WERI-Rb-1 (cell line): ENCODE data around the gene BCAS3.

Experiments used
- DNase-seq: peaks from one replicate; pipeline ENCODE4 v3.0.0-alpha.2; 2020
- H3K27ac ChIP-seq: fragments of 250-450 bp; sonication (Bioruptor Pico); 2 replicates; pipeline ENCODE4 v1.5.1; 2020; ENCODE audit warnings: mild to moderate bottlenecking, moderate library complexity
- H3K27me3 ChIP-seq: fragments of 250-450 bp; sonication (Bioruptor Pico); 2 replicates; pipeline ENCODE4 v1.5.1; 2021; ENCODE audit warnings: mild to moderate bottlenecking, low read depth, moderate library complexity; ENCODE audit not compliant: insufficient read depth, severe bottlenecking
- H3K36me3 ChIP-seq: fragments of 250-450 bp; sonication (Bioruptor Pico); 2 replicates; pipeline ENCODE4 v1.5.1; 2020; ENCODE audit warnings: mild to moderate bottlenecking, moderate library complexity
- H3K4me3 ChIP-seq: 2 replicates; pipeline ENCODE4 v1.5.1; 2011; ENCODE audit warnings: low read depth, mild to moderate bottlenecking, control low read depth, low read length
- H3K9me3 ChIP-seq: fragments of 250-450 bp; sonication (Bioruptor Pico); 2 replicates; pipeline ENCODE4 v1.5.1; 2021; ENCODE audit warnings: mild to moderate bottlenecking, moderate library complexity; ENCODE audit not compliant: severe bottlenecking
- CTCF ChIP-seq: IDR thresholded peaks from 2 replicates; pipeline ENCODE4 v1.5.1; 2011; ENCODE audit warnings: low read depth, mild to moderate bottlenecking, control low read depth, inconsistent platforms, low read length

Gene BCAS3

GRCh38 chr17:61149106-61149825, 471.6 kb downstream of the BCAS3 start:
- Histone ChIP-seq H3K9me3 (peaks cover 3% of the 10 kb centered on the region), H3K27me3 (no peaks in the 10 kb centered on the region), H3K27ac (no peak overlapping the region), H3K4me3 (no peak overlapping the region), H3K36me3 (no peaks in the 10 kb centered on the region)
- TF ChIP-seq CTCF: no peak
- no peak for DNase-seq

- Histone ChIP-seq H3K36me3 (no peaks in the 10 kb centered on the region), H3K27me3 (no peaks in the 10 kb centered on the region), H3K27ac (no peak overlapping the region), H3K4me3 (no peak overlapping the region), H3K9me3 (peaks cover 3% of the 10 kb centered on the region)
- no peak for DNase-seq
- no peak for TF ChIP-seq CTCF
These were observed 472.3 kb downstream of the BCAS3 start for GRCh38 chr17:61149862-61150362.

GRCh38 chr17:61150686-61151299, 473.1 kb downstream of the BCAS3 start:
- TF ChIP-seq CTCF: no peak
- no peak overlapping the region for H3K27ac ChIP-seq
- no peaks in the 10 kb centered on the region for H3K36me3 ChIP-seq
- no peaks in the 10 kb centered on the region for H3K27me3 ChIP-seq
- no peak overlapping the region for H3K4me3 ChIP-seq
- peaks cover 3% of the 10 kb centered on the region for H3K9me3 ChIP-seq
- no peak for DNase-seq

- Histone ChIP-seq H3K9me3 (peaks cover 3% of the 10 kb centered on the region), H3K27ac (no peak overlapping the region), H3K36me3 (no peaks in the 10 kb centered on the region), H3K27me3 (no peaks in the 10 kb centered on the region), H3K4me3 (no peak overlapping the region)
- TF ChIP-seq CTCF: no peak
- no peak for DNase-seq
These were observed 475.2 kb downstream of the BCAS3 start for GRCh38 chr17:61152898-61153297.

GRCh38 chr17:61155590-61156237, 478.1 kb downstream of the BCAS3 start:
- H3K27ac ChIP-seq: no peak overlapping the region
- TF ChIP-seq CTCF: no peak
- no peak for DNase-seq

More at GRCh38 chr17:61155590-61156237, 478.1 kb downstream of the BCAS3 start:
- H3K27me3 ChIP-seq: no peaks in the 10 kb centered on the region
- no peak overlapping the region for H3K4me3 ChIP-seq
- no peaks in the 10 kb centered on the region for H3K36me3 ChIP-seq
- H3K9me3 ChIP-seq: peaks cover 3% of the 10 kb centered on the region
